ENCODE data around the gene KIT.

Gene KIT

GRCh38 chr4:54745031-54745770, 87.4 kb downstream of the KIT start:
- no peak for DNase-seq (ENCODE audit: low read depth)

DNA sequence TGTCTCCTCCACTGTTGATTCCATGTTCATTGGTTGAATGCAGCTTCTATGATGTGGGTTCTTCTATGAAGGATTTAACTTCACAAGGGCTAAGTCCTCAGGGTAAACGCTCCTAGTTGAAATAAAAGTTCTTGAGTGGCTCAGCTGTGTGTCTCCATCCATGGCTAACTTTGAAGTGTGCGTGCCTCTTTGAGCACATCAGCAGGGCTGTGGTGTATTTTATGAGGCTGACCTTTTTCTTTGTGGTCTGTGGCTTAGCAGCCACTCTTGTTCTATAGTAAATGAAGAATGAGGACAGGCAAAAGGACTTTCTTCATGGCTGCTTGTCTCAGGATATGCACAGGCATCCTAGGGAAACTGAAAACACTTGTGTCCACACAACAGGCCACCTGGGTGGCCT, 88.5 kb downstream of the KIT start:
- no peak for DNase-seq (ENCODE audit: low read depth)

DNA sequence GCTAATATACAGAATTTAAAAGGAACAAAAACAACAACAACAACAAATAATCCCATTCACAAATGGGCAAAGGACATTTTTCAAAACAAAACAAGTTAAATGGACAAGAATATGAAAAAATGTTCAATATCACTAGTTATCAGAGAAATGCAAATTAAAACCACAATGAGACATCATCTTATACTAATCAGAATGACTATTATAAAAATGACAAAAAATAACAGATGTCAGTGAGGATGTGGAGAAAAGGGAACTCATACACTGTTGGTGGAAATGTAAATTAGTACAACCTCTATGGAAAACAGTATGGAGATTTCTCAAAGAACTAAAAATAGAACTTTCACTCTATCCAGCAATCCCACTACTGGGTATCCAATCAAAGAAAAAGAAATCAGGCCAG, 92.6 kb downstream of the KIT start:
- DNase-seq (ENCODE audit: low read depth) = no peak

GRCh38 chr4:54754394-54754793, 96.6 kb downstream of the KIT start:
- no peak for DNase-seq (ENCODE audit: low read depth)

DNA sequence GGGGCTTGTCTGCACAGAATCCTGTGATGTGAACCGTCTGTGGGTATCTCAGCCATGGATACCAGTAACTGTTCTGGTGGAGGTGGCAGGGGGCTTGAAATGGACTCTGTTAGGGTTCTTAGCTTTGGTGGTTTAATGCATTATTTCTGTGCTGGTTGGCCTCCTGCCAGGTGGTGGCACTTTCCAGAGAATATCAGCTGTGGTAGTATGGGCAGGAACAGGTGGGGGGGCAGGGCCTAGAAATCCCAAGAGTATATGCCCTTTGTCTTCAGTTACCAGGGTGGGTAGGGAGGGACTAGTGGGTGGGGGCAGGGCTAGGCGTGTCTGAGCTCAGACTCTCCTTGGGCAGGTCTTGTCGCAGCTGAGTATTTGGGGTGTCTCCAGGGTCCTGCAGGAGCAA, 106.7 kb downstream of the KIT start:
- DNase-seq (ENCODE audit: low read depth) = no peak

DNA sequence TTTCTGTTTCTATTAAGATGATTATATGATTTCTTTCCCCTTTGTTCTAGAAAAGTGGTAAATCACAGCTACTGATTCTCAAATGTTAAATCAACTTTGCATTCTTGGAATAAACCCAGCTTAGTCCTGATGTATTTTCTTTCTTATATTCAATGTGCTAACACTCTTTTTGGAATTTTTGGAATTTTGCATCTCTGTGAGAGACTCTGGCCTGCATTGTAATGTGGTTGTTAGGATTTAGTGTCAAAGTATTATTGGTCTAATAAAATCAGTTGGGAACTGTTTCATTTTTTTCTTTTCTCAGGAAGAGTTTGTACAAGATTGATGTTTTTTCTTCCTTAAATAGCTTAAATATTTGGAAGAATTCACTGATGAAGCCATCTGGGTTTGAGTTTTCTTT, 109.6 kb downstream of the KIT start:
- no peak for DNase-seq (ENCODE audit: low read depth)

DNA sequence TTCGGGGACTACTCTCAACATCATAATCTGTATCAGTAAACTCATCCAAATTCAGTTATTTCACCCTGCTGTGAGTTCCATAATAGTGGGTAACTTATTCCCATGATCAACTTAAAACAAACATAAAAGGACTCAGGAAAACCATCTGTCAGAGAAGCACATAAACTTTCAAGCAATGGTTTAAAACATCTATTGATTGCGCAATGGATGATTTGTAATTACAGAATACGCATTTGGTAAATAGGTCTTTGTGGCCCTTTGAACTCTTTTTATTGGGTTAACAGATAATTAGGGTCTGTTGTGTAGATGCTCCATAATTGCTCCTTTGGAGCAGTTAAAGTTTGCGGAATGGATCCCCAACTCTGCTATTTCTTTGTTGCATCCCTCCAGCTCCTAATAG, 115.3 kb downstream of the KIT start:
- no peak for DNase-seq (ENCODE audit: low read depth)

GRCh38 chr4:54779036-54779435, 121.3 kb downstream of the KIT start:
- no peak for DNase-seq (ENCODE audit: low read depth)

GRCh38 chr4:54779476-54780148, 121.9 kb downstream of the KIT start:
- DNase-seq (ENCODE audit: low read depth) = no peak

DNA sequence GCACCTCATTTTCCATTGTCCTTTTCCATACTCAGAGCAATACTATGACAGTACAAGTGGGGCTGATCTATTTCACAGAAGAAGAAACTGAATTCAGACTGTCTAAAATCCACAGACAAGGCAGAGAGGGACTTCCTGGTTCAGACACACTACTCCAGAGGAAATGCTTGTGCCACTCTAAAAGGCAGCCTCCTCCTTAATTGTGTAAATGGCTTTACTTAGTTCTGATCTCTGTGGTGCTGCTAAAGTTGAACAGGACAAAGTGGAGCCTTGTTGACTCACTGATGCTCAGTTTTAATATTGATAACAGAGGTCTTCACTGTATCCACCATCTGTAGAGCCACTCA, 122.4 kb downstream of the KIT start:
- no peak for DNase-seq (ENCODE audit: low read depth)

DNA sequence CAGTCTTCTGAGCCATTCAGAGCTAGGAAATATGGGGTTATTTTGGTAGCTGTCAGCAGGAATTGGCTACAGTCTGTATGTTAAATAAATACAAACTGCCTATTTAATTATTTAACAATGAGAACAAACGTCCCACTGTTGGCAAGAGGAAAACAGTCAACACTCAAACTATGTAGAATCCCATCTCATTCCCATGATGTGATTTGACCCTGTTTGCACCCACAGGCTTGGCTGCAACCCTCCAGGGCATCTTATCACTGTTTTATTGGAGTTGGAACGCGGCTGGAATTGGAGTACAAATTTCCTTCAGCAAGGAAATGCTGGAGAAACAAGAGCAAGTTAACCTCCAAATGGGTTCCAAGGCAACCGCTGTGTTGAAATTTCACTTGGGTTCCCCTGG, 124.0 kb downstream of the KIT start:
- DNase-seq (ENCODE audit: low read depth) = no peak

- DNase-seq (ENCODE audit: low read depth) = no peak
These were observed 125.8 kb downstream of the KIT start for GRCh38 chr4:54783402-54784110.

GRCh38 chr4:54784161-54784671, 126.5 kb downstream of the KIT start:
- DNase-seq (ENCODE audit: low read depth) = no peak

All from activated gamma-delta T cell treated with anti-CD3 and anti-CD28 coated beads, Interleukin-2, amount 50 U/mL, for 16 hours (primary cell).